Osteocyte (in vitro differentiated cells): ENCODE data around the gene KIF2C. TPM values are rescaled to one million over a fixed set of nuclear protein-coding genes. Genes with fewer than 3 reads are reported as not detected.

Experiments used
- DNase-seq: peaks from one replicate; pipeline ENCODE4 v3.0.0; 2021; ENCODE audit warnings: mixed read lengths; ENCODE audit not compliant: unreplicated experiment; ENCODE audit errors: extremely low spot score
- H3K27ac Mint-ChIP-seq: one replicate; pipeline ENCODE4 v1.8.0; 2021; ENCODE audit warnings: mild to moderate bottlenecking, mixed read lengths; ENCODE audit not compliant: unreplicated experiment
- H3K27me3 Mint-ChIP-seq: one replicate; pipeline ENCODE4 v1.8.0; 2021; ENCODE audit warnings: mixed read lengths; ENCODE audit not compliant: unreplicated experiment
- H3K36me3 Mint-ChIP-seq: one replicate; pipeline ENCODE4 v1.8.0; 2021; ENCODE audit warnings: mixed read lengths; ENCODE audit not compliant: unreplicated experiment
- H3K4me1 Mint-ChIP-seq: one replicate; pipeline ENCODE4 v1.8.0; 2021; ENCODE audit warnings: mixed read lengths; ENCODE audit not compliant: unreplicated experiment
- H3K4me3 Mint-ChIP-seq: one replicate; pipeline ENCODE4 v1.8.0; 2021; ENCODE audit warnings: mild to moderate bottlenecking, moderate library complexity, mixed read lengths; ENCODE audit not compliant: unreplicated experiment
- H3K9me3 Mint-ChIP-seq: one replicate; pipeline ENCODE4 v1.8.0; 2021; ENCODE audit warnings: mixed read lengths; ENCODE audit not compliant: unreplicated experiment
- CTCF ChIP-seq: fragments of 200-600 bp; sonication (generic); IDR thresholded peaks from 2 replicates; pipeline ENCODE4 v1.5.0; 2021; ENCODE audit warnings: antibody characterized with exemption, mild to moderate bottlenecking, moderate library complexity
- total RNA-seq: library from RNA; stranded (reverse); gene quantifications from 2 replicates; pipeline ENCODE4 v1.2.1, GENCODE V29; 2021

The KIF2C gene
- total RNA-seq, 1 donor from 2014 or later = 7.5 TPM

GRCh38 chr1:44724296-44724954 lies 15.2 kb upstream of the KIF2C start:
- Mint-ChIP-seq H3K9me3 (no peaks in the 10 kb centered on the region), H3K36me3 (no peaks in the 10 kb centered on the region), H3K27ac (no peak overlapping the region), H3K4me3 (no peak overlapping the region), H3K27me3 (no peaks in the 10 kb centered on the region), H3K4me1 (peaks cover 9% of the 10 kb centered on the region)
- DNase-seq = no peak
- TF ChIP-seq CTCF = no peak

- H3K4me3 Mint-ChIP-seq = no peak overlapping the region
- no peak for DNase-seq
- H3K27me3 Mint-ChIP-seq = no peaks in the 10 kb centered on the region
These were observed 14.5 kb upstream of the KIF2C start for GRCh38 chr1:44724955-44725698.

GRCh38 chr1:44730741-44731512 lies 8.7 kb upstream of the KIF2C start, which contains the start of gene RNU5D-1:
Gene RNU5D-1, minus strand, starts transcription at chr1:44731170.
- Mint-ChIP-seq H3K9me3 (no peaks in the 10 kb centered on the region), H3K36me3 (no peaks in the 10 kb centered on the region)

More at GRCh38 chr1:44724955-44725698, 14.5 kb upstream of the KIF2C start:
- Mint-ChIP-seq H3K36me3 (no peaks in the 10 kb centered on the region), H3K9me3 (no peaks in the 10 kb centered on the region), H3K27ac (no peak overlapping the region), H3K4me1 (peaks cover 10% of the 10 kb centered on the region)
- no peak for TF ChIP-seq CTCF

GRCh38 chr1:44733365-44733764 lies 6.3 kb upstream of the KIF2C start:
- no peak for DNase-seq
- TF ChIP-seq CTCF = no peak
- Mint-ChIP-seq H3K4me3 (no peak overlapping the region), H3K9me3 (no peaks in the 10 kb centered on the region), H3K27ac (peak overlapping the region; percentile 7), H3K27me3 (no peaks in the 10 kb centered on the region), H3K36me3 (no peaks in the 10 kb centered on the region), H3K4me1 (peaks cover 28% of the 10 kb centered on the region)

More at GRCh38 chr1:44730741-44731512, 8.7 kb upstream of the KIF2C start, which contains the start of gene RNU5D-1:
- Mint-ChIP-seq H3K4me1 (peaks cover 28% of the 10 kb centered on the region), H3K27me3 (no peaks in the 10 kb centered on the region), H3K4me3 (peak within 1 kb of the TSS; percentile 60), H3K27ac (peak within 1 kb of the TSS; percentile 99)
- TF ChIP-seq CTCF = peak; percentile 82
- DNase-seq = peak; percentile 95
